Erythroblast (primary cell): Measurements from ENCODE around the gene ERVW-1.

ENCODE experiments used
- GATA1 ChIP-seq: IDR thresholded peaks from 2 replicates; pipeline ENCODE4 v1.6.1; 2011; ENCODE audit warnings: low read depth, mild to moderate bottlenecking, control low read depth, low read length, moderate library complexity
- POLR2A ChIP-seq: IDR thresholded peaks from 2 replicates; pipeline ENCODE4 v1.6.1; 2011; ENCODE audit warnings: mild to moderate bottlenecking, low read length

DNA sequence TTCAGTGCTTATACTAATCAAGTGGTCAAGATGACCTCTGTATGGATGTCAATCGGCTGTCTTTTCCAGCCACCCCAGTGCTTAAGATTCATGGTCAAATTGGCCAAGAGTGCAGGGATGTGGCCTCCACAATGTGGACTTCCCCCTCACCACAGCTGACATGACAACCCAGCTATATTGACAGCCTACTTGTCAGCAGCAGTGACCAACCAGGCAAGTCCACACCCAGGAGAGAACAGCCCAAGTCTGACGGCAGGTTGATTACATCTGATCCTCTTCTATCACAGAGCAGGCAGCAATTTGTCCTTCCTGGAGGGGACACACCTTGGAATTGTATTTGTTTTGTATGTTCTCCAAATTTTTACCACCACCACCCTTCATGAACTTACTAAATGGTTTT, 8.2 kb upstream of the ERVW-1 start:
- TF ChIP-seq POLR2A (no peak), GATA1 (no peak)
